ENCODE data around the gene SGO2. TPM values are rescaled to one million over a fixed set of nuclear protein-coding genes. Genes with fewer than 3 reads are reported as not detected.

The SGO2 gene
- total and polyA plus RNA-seq, 4 donors = 6.8 to 10.8 (median 7.9) TPM

DNA sequence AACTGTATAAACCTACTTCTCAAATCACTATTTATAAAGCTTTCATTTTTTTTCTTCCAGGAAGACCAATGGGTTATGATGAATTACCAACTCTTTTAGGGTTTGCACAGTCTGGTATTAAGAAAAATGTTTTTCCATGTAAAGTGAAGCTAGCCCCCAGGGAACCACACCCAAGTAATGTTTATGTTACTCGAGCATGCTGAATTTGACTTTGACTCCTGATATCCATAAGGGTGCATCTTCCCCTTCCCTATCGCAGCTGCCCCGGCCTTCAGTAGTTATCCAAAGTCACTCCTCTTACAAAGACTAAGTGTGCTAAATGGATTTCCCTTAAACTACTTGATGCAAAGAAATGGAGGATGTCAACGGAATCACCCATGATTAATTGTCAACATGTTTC lies 37.8 kb upstream of the SGO2 start:
- Histone ChIP-seq H3K4me1 (ENCODE audit: control insufficient read depth, insufficient read depth, low read length) (no peaks in the 10 kb centered on the region), H3K4me3 (ENCODE audit: low read depth, low read length) (no peak overlapping the region), H3K27ac (ENCODE audit: low read depth, low read length) (no peak overlapping the region), H3K27me3 (ENCODE audit: control insufficient read depth, insufficient read depth, low read length) (no peaks in the 10 kb centered on the region), H3K9me3 (ENCODE audit: control insufficient read depth, insufficient read depth, low read length) (no peaks in the 10 kb centered on the region), H3K36me3 (ENCODE audit: control insufficient read depth, insufficient read depth, low read length) (peaks cover 10% of the 10 kb centered on the region)
- no peak for DNase-seq (ENCODE audit: low read depth in 4 of 6, low spot score in 6 of 6)
- WGBS (ENCODE audit: insufficient coverage) = 83% methylated on average over 1 of the region's 4 CpGs

DNA sequence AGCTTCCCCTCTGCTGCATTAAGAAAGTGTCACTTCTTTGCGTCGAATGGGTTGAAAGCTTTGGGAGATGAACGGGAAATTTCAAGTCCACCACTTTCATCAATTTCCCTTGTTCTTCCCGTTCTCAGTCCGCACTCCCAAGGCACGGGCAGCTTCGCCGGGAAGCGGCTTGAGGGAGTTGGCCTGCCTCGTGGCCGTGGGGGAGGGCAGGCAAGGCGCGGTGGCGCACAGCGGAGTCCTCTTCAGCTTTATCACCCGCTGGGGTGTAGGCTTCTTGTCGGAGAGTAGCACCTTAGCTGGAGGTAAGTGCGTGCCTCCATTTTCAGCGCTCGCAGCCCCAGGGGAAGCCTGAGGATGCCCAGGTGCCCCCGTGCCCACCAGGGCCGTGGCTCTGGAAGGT lies 36.0 kb upstream of the SGO2 start:
- Histone ChIP-seq H3K4me1 (ENCODE audit: control insufficient read depth, insufficient read depth, low read length) (no peaks in the 10 kb centered on the region), H3K9me3 (ENCODE audit: control insufficient read depth, insufficient read depth, low read length) (no peaks in the 10 kb centered on the region), H3K4me3 (ENCODE audit: low read depth, low read length) (no peak overlapping the region), H3K36me3 (ENCODE audit: control insufficient read depth, insufficient read depth, low read length) (peaks cover 12% of the 10 kb centered on the region), H3K27me3 (ENCODE audit: control insufficient read depth, insufficient read depth, low read length) (no peaks in the 10 kb centered on the region), H3K27ac (ENCODE audit: low read depth, low read length) (no peak overlapping the region)
- no peak for DNase-seq (ENCODE audit: low read depth in 4 of 6, low spot score in 6 of 6)
- WGBS (ENCODE audit: insufficient coverage) = 93% methylated on average over 21 of the region's 22 CpGs

DNA sequence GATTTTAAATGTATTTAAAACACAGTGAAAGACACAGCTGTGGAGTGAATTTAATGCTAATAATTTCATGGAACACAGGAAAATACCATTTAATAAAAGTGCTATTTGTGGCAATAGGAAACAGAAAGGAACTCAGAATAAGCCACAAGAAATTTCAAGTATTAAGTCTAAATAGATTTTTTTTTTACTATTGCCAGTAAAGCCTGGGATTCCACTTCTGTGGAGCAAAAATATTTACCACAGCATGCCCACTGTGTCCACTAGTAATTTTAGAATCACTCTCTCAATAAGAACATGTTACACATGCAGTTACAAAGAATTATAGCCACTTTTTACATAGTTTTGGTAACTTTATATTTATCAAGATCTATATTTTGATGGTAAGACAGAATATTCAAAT lies 33.4 kb upstream of the SGO2 start:
- no peaks in the 10 kb centered on the region for H3K4me1 ChIP-seq (ENCODE audit: control insufficient read depth, insufficient read depth, low read length)
- H3K4me3 ChIP-seq (ENCODE audit: low read depth, low read length) = no peak overlapping the region
- peaks cover 16% of the 10 kb centered on the region for H3K36me3 ChIP-seq (ENCODE audit: control insufficient read depth, insufficient read depth, low read length)
- no peaks in the 10 kb centered on the region for H3K9me3 ChIP-seq (ENCODE audit: control insufficient read depth, insufficient read depth, low read length)
- H3K27me3 ChIP-seq (ENCODE audit: control insufficient read depth, insufficient read depth, low read length) = no peaks in the 10 kb centered on the region
- H3K27ac ChIP-seq (ENCODE audit: low read depth, low read length) = no peak overlapping the region
- no peak for DNase-seq (ENCODE audit: low read depth in 4 of 6, low spot score in 6 of 6)

DNA sequence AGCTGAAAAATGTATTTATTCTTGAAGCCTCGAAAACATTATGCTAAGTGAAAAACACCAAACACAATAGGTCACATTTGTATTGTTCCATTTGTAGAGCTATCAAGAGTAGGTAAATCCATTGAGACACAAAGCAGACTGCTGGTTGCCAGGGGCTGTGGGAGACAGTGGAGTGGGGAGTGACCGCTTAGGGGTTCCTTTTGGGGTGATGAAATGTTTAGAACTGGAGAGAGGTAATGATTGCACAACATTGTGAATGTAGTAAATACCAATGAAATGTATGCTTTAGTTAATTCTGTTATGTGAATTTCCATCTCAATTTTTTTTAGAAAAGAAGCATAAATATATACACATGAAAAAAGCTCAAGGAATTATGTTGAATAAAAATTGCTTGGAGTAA lies 32.0 kb upstream of the SGO2 start:
- Histone ChIP-seq H3K36me3 (ENCODE audit: control insufficient read depth, insufficient read depth, low read length) (peaks cover 16% of the 10 kb centered on the region), H3K9me3 (ENCODE audit: control insufficient read depth, insufficient read depth, low read length) (no peaks in the 10 kb centered on the region), H3K4me1 (ENCODE audit: control insufficient read depth, insufficient read depth, low read length) (no peaks in the 10 kb centered on the region), H3K4me3 (ENCODE audit: low read depth, low read length) (no peak overlapping the region), H3K27ac (ENCODE audit: low read depth, low read length) (no peak overlapping the region), H3K27me3 (ENCODE audit: control insufficient read depth, insufficient read depth, low read length) (no peaks in the 10 kb centered on the region)
- no CpG with 5 or more reads among the region's 2 CpGs for WGBS (ENCODE audit: insufficient coverage)
- no peak for DNase-seq (ENCODE audit: low read depth in 4 of 6, low spot score in 6 of 6)

DNA sequence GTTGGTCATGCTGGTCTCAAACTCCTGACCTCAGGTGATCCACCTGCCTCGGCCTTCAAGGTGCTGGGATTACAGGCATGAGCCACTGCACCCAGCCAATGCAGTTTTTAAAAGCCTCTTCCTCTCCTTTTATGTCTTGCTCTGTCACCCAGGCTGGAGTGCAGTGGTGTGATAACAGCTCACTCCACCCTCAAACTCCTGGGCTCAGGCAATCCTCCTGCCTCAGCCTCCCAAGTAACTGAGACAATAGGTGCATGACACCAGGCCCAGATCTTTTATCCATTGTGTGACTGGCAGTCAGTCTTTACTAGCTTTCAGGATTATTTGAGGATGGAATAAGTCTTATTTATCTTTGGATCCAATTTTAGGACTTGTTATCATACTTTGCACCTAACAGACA lies 29.3 kb upstream of the SGO2 start:
- WGBS (ENCODE audit: insufficient coverage) = 100% methylated on average over 1 of the region's 1 CpG
- Histone ChIP-seq H3K9me3 (ENCODE audit: control insufficient read depth, insufficient read depth, low read length) (no peaks in the 10 kb centered on the region), H3K4me1 (ENCODE audit: control insufficient read depth, insufficient read depth, low read length) (no peaks in the 10 kb centered on the region), H3K27me3 (ENCODE audit: control insufficient read depth, insufficient read depth, low read length) (no peaks in the 10 kb centered on the region), H3K36me3 (ENCODE audit: control insufficient read depth, insufficient read depth, low read length) (peaks cover 9% of the 10 kb centered on the region), H3K4me3 (ENCODE audit: low read depth, low read length) (no peak overlapping the region), H3K27ac (ENCODE audit: low read depth, low read length) (no peak overlapping the region)
- no peak for DNase-seq (ENCODE audit: low read depth in 4 of 6, low spot score in 6 of 6)

DNA sequence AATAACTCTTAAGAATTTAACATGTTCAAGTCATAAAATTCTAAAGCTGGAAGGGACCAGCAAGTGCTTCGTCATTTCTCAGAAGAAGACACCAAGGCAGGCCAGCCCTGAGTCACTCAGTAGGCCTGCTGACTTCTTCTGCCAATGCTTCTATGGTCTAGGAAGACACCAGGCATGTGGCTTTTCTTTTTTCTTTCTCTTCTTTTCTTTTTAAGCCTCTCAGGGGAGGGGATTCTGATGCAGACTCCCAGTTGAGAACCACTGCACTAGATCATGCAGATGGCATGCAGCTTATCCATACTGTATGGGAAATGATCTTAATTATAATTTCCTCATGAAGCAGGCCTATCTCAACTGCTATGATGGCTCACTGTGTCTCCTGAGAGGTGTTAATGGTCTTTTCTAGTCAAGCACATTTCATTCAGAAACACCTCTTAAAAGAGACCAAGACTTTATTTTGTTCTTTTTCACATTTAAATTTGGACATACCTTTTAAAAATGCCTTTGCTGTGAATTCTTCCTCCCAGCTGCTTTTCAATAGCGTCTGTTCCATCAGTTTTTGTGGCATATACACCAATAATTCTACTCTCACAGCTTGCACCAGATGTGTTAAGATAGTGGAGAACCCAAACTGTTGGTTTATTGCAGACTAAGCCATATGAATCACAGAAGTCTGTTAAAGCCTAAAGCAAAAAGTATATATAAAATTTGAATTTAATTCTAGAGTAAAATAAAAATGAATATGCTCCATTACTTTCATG lies 27.4 kb upstream of the SGO2 start:
- 100% methylated on average over 1 of the region's 2 CpGs for WGBS (ENCODE audit: insufficient coverage)
- Histone ChIP-seq H3K36me3 (ENCODE audit: control insufficient read depth, insufficient read depth, low read length) (peaks cover 9% of the 10 kb centered on the region), H3K27me3 (ENCODE audit: control insufficient read depth, insufficient read depth, low read length) (no peaks in the 10 kb centered on the region), H3K27ac (ENCODE audit: low read depth, low read length) (no peak overlapping the region), H3K4me3 (ENCODE audit: low read depth, low read length) (no peak overlapping the region), H3K4me1 (ENCODE audit: control insufficient read depth, insufficient read depth, low read length) (no peaks in the 10 kb centered on the region), H3K9me3 (ENCODE audit: control insufficient read depth, insufficient read depth, low read length) (no peaks in the 10 kb centered on the region)
- peak in 1 of 6 donors; percentile 50 for DNase-seq (ENCODE audit: low read depth in 4 of 6, low spot score in 6 of 6)

DNA sequence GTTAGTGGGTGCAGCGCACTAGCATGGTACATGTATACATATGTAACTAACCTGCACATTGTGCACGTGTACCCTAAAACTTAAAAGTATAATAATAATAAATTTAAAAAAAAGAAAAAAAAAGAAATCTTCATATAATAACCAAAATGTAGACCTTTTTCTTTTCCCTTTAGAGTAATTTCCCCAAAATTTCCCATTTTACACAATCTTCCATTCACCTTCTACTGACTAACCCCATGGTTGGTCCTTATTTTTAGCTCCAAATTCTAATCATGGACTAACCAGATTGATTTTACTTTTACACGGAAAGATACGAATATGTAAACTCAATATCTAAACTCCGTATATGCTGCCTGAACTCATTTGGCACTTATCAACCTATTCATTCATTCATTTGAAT lies 23.8 kb upstream of the SGO2 start:
- no peak overlapping the region for H3K4me3 ChIP-seq (ENCODE audit: low read depth, low read length)
- peaks cover 5% of the 10 kb centered on the region for H3K36me3 ChIP-seq (ENCODE audit: control insufficient read depth, insufficient read depth, low read length)
- H3K27ac ChIP-seq (ENCODE audit: low read depth, low read length) = no peak overlapping the region
- H3K9me3 ChIP-seq (ENCODE audit: control insufficient read depth, insufficient read depth, low read length) = no peaks in the 10 kb centered on the region
- WGBS (ENCODE audit: insufficient coverage) = 100% methylated on average over 3 of the region's 5 CpGs
- H3K4me1 ChIP-seq (ENCODE audit: control insufficient read depth, insufficient read depth, low read length) = no peaks in the 10 kb centered on the region
- no peak for DNase-seq (ENCODE audit: low read depth in 4 of 6, low spot score in 6 of 6)
- no peaks in the 10 kb centered on the region for H3K27me3 ChIP-seq (ENCODE audit: control insufficient read depth, insufficient read depth, low read length)

DNA sequence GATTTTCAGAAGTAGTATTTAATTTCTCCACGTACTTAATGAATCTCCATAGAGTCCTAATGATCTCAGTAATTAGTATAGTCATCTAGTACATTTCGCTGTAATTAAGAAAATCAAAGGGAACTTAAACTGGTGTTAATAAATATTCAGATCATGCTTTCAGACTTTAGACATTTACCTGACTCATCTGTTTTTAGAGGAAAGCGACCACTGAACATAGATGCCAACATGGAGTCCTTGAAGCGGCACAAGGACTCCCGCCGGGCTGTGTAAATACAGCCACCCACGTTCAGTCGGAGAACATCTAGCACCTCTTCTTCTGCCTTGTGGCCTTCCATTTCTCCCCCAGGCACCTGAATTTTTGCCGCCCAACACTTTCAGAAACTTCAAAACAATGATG lies 19.3 kb upstream of the SGO2 start:
- no peak overlapping the region for H3K4me3 ChIP-seq (ENCODE audit: low read depth, low read length)
- 81% methylated on average over 6 of the region's 9 CpGs for WGBS (ENCODE audit: insufficient coverage)
- no peaks in the 10 kb centered on the region for H3K27me3 ChIP-seq (ENCODE audit: control insufficient read depth, insufficient read depth, low read length)
- peaks cover 7% of the 10 kb centered on the region for H3K4me1 ChIP-seq (ENCODE audit: control insufficient read depth, insufficient read depth, low read length)
- no peaks in the 10 kb centered on the region for H3K9me3 ChIP-seq (ENCODE audit: control insufficient read depth, insufficient read depth, low read length)
- H3K36me3 ChIP-seq (ENCODE audit: control insufficient read depth, insufficient read depth, low read length) = peaks cover 5% of the 10 kb centered on the region
- DNase-seq (ENCODE audit: low read depth in 4 of 6, low spot score in 6 of 6) = no peak
- H3K27ac ChIP-seq (ENCODE audit: low read depth, low read length) = no peak overlapping the region

DNA sequence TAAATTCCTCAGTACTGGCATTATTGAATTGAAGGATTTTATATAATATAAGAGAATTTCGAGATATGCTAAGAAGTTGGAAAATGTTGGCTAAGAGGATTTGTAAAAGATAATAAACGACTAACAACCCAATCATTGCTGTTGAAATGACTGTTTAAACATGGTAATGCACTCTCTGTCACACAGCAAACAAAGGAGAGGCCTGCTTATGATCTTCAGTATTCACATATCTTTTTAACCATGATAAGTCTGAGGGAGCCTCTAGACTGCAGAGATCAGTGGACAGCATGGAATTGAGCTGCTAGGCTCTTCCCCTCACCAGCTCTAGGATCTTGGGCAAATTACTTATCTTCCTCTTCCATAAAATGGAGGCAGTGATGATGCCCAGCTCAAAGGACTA lies 18.8 kb upstream of the SGO2 start:
- no peaks in the 10 kb centered on the region for H3K9me3 ChIP-seq (ENCODE audit: control insufficient read depth, insufficient read depth, low read length)
- no peak for DNase-seq (ENCODE audit: low read depth in 4 of 6, low spot score in 6 of 6)
- WGBS (ENCODE audit: insufficient coverage) = 100% methylated on average over 1 of the region's 2 CpGs
- H3K4me3 ChIP-seq (ENCODE audit: low read depth, low read length) = no peak overlapping the region
- H3K27ac ChIP-seq (ENCODE audit: low read depth, low read length) = no peak overlapping the region
- no peaks in the 10 kb centered on the region for H3K27me3 ChIP-seq (ENCODE audit: control insufficient read depth, insufficient read depth, low read length)
- peaks cover 5% of the 10 kb centered on the region for H3K36me3 ChIP-seq (ENCODE audit: control insufficient read depth, insufficient read depth, low read length)
- peaks cover 7% of the 10 kb centered on the region for H3K4me1 ChIP-seq (ENCODE audit: control insufficient read depth, insufficient read depth, low read length)

DNA sequence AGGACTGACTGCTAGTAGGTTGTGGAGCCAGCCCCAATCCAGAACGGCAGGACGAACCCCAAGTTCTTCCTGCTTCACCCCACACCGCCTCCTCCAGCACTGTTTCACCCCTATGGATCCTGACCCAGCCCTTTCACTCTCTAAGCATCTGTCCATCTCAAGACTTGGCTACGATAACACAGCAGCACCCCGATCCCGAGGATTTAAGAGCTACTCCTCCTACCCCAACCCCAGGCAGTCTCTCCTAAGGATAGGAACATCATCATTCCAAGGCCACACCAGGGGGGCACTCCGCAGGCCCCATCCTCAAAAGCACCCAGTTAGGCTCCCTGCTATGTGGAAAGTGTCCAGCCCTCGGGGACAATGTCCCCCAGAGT lies 16.8 kb upstream of the SGO2 start:
- Histone ChIP-seq H3K27ac (ENCODE audit: low read depth, low read length) (peak overlapping the region; percentile 58), H3K9me3 (ENCODE audit: control insufficient read depth, insufficient read depth, low read length) (no peaks in the 10 kb centered on the region), H3K36me3 (ENCODE audit: control insufficient read depth, insufficient read depth, low read length) (no peaks in the 10 kb centered on the region), H3K4me1 (ENCODE audit: control insufficient read depth, insufficient read depth, low read length) (peaks cover 7% of the 10 kb centered on the region), H3K27me3 (ENCODE audit: control insufficient read depth, insufficient read depth, low read length) (no peaks in the 10 kb centered on the region), H3K4me3 (ENCODE audit: low read depth, low read length) (peak overlapping the region; percentile 74)
- 39% methylated on average over 8 of the region's 8 CpGs for WGBS (ENCODE audit: insufficient coverage)
- DNase-seq (ENCODE audit: low read depth in 4 of 6, low spot score in 6 of 6) = no peak
